OCI-LY7 (cell line): Measurements from ENCODE around the gene ASH1L.

Experiments used
- EZH2phosphoT487 ChIP-seq: fragments of 200-600 bp; sonication (generic); IDR thresholded peaks from 2 replicates; pipeline ENCODE4 v1.6.1; 2018; ENCODE audit warnings: low read depth, borderline replicate concordance, mild to moderate bottlenecking, mixed run types, antibody characterized with exemption, low read length, moderate library complexity, mixed read lengths
- TF ChIP-seq, protein P1 (sequence below): fragments of 200-600 bp; sonication (generic); conservative IDR thresholded peaks from 2 replicates; pipeline ENCODE4 v1.5.1; 2014; ENCODE audit warnings: mild to moderate bottlenecking, antibody characterized with exemption, low read length, moderate library complexity, mixed read lengths

GRCh38 chr1:155513300-155513916 lies 49.2 kb downstream of the ASH1L start:
- TF ChIP-seq, protein P1, sequence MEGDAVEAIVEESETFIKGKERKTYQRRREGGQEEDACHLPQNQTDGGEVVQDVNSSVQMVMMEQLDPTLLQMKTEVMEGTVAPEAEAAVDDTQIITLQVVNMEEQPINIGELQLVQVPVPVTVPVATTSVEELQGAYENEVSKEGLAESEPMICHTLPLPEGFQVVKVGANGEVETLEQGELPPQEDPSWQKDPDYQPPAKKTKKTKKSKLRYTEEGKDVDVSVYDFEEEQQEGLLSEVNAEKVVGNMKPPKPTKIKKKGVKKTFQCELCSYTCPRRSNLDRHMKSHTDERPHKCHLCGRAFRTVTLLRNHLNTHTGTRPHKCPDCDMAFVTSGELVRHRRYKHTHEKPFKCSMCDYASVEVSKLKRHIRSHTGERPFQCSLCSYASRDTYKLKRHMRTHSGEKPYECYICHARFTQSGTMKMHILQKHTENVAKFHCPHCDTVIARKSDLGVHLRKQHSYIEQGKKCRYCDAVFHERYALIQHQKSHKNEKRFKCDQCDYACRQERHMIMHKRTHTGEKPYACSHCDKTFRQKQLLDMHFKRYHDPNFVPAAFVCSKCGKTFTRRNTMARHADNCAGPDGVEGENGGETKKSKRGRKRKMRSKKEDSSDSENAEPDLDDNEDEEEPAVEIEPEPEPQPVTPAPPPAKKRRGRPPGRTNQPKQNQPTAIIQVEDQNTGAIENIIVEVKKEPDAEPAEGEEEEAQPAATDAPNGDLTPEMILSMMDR: no peak
- no peak for TF ChIP-seq EZH2phosphoT487
